Spleen (tissue), 7 donors: ENCODE data around the gene CEACAM5.

ENCODE experiments used
- POLR2A ChIP-seq, 3 donors: fragments of 450-650 bp; IDR thresholded peaks; one replicate each; pipeline ENCODE4 v1.5.1; 2017; ENCODE audit warnings: antibody characterized with exemption in 3 of 3, mild to moderate bottlenecking in 1 of 3
- POLR2AphosphoS5 ChIP-seq, 3 donors: sonication (generic); formaldehyde crosslinking; IDR thresholded peaks; one replicate each; pipeline ENCODE4 v1.5.1; 2017; ENCODE audit warnings: antibody characterized with exemption in 3 of 3
- TF ChIP-seq, protein P1 (sequence below), 11 experiments: fragments of 200-600 bp in 7 of 11; fragments of 450-650 bp in 4 of 11; sonication (generic) in 4 of 11; IDR thresholded peaks in 8 of 11; conservative IDR thresholded peaks in 3 of 11; 1 replicate in 7 of 11; 2 replicates in 4 of 11; pipeline versions ENCODE4 v1.4.0 to v1.8.0; 2016 to 2021; ENCODE audit warnings: antibody characterized with exemption in 11 of 11, inconsistent platforms in 4 of 11, mild to moderate bottlenecking in 1 of 11
- donor health status: DM: no; HTN: no; CAD: no; lungs with moderate emphysema.
- donor health status: DM: no; HTN: no; CAD: no.
- donor health status: DM: no; HTN: no; CAD: no.

DNA sequence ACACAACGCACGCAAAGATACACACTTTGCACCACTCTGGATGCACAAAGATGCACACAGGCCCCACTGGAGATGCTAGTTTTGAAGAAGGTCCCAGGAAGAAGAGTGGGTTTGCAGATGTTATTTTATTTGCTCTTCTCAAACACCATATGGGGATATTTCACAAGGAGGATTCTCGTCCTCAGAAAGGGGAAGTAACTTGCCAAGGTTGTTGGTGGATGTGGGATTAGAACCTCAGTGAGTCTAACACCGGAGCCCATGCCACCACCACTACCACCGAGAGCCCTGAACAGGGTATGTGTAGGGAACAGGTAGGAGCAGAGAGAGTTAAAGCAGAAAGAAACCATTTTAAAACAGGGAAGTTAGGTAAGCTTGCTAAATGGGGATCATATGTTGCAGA is 37.3 kb downstream of the CEACAM5 start:
- TF ChIP-seq, protein P1, sequence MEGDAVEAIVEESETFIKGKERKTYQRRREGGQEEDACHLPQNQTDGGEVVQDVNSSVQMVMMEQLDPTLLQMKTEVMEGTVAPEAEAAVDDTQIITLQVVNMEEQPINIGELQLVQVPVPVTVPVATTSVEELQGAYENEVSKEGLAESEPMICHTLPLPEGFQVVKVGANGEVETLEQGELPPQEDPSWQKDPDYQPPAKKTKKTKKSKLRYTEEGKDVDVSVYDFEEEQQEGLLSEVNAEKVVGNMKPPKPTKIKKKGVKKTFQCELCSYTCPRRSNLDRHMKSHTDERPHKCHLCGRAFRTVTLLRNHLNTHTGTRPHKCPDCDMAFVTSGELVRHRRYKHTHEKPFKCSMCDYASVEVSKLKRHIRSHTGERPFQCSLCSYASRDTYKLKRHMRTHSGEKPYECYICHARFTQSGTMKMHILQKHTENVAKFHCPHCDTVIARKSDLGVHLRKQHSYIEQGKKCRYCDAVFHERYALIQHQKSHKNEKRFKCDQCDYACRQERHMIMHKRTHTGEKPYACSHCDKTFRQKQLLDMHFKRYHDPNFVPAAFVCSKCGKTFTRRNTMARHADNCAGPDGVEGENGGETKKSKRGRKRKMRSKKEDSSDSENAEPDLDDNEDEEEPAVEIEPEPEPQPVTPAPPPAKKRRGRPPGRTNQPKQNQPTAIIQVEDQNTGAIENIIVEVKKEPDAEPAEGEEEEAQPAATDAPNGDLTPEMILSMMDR (IDR thresholded peaks at IDR 0.05 in 8 of 11, conservative IDR thresholded peaks at IDR 0.05 in 3 of 11) = no peak
- TF ChIP-seq POLR2AphosphoS5 (IDR thresholded peaks at IDR 0.05) (no peak), POLR2A (IDR thresholded peaks at IDR 0.05) (no peak)
